NT2/D1 (cell line): ENCODE measurements around the gene STAT1.

Source experiments
- SUZ12 ChIP-seq: IDR thresholded peaks from 2 replicates; pipeline ENCODE4 v1.6.1; 2011; ENCODE audit not compliant: insufficient read length, insufficient read depth; ENCODE audit errors: extremely low read depth
- YY1 ChIP-seq: IDR thresholded peaks from 2 replicates; pipeline ENCODE4 v1.6.1; 2011; ENCODE audit not compliant: insufficient read length, insufficient read depth

GRCh38 chr2:190982262-190983034 is 31.5 kb downstream of the STAT1 start:
- TF ChIP-seq SUZ12 = no peak
- no peak for TF ChIP-seq YY1
